ENCODE measurements around the gene DNAH17.

DNAH17 gene

DNA sequence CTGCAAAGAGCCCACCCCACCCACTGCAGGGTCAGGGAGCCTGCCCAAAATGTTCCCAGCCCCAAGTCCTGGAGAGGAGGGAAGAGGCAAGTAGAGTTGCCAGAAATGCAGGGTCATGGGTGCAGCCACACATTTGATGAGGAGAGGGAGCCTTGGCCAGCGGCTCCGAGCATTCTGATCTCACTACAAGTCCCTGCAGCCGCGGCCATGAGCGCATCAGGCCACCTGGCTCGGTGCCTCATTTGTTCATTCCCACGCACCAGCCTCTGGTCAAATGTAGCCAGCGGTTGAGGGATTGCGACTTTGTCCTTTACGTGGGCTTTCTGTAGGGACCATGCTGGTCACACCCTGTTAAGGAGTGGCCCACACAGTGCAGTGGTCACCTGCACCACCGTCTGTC is 150.1 kb downstream of the DNAH17 start:
- no peak for DNase-seq

DNA sequence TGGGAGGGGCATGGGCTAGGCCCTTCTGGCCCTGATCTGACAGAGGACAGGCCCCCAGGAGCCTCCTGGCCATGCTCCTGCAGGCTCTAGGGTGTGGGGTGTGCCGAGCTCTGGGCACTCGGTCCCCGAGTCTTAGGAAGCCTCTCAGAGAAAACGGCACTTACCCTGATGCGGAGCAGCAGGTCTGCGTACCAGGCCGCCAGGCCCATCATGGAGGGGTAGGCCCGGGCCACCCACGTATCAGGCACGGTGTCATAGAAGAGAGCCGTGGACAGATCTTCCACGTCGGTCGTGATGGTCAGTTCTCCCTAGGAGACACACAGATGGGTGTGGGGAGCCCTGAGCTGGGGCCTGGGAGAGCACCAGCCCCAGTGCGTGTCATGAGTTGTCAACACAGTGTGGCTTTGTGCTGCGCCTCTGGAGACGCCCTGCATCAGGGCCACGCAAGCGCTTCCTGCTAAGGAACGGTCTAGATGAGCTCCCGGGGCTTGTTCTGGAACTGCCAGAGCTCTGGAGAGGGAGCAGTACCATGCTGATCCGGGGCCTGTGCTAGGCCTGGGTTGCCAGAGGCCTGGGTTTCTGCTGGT is 150.8 kb downstream of the DNAH17 start:
- no peak for DNase-seq

DNA sequence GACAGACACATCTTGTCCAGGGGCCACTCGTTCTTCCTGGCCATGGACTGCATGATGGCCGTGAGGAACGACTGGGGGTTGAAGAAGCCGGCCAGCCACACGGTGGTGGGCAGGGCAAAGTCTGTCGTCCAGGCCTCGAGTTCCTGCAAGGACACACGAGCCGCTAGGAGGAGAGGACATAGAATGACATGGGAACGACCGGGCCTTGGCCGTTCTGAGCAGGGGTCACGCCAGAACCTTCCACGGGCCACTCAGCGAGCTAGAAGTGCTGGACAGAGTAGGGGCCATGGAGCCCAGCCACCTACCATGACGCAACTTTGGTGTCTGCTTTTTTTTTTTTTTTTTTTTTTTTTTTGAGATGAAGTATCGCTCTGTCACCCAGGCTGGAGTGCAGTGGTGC is 151.8 kb downstream of the DNAH17 start:
- DNase-seq, result no peak

DNA sequence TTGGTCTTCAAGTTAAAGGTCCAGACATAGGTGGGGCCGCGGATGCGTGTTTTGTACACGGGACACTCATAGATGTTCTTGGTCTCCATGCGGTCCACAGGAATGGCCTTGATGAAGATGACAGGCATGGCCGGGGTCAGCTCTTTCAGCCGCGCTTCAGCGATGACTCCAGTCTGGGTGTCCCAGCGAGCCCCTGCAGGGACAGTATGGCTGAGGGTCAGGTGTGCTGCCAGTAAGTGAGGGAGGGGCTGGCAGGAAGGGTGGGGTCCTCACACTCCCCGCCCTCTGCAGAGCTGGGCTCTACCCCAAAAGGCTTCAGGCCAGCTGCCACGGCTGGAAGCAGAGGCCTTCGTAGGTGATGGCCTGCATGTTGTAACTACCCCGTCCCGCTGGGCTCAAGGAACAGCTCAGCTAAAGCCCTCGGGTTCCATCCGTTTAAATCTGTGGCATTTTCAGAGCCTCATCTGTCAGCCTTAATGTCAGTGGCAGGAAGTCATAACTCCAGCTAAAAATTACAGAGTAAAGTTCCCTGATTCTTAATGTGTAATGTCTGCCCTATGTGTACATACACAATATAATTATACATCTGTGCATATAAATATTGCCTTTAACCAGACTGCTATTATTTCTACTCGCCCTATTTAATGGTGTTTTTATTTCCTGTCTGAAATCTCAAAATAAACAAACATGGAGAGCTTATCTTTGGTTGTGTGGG is 153.1 kb downstream of the DNAH17 start:
- no peak for DNase-seq

DNA sequence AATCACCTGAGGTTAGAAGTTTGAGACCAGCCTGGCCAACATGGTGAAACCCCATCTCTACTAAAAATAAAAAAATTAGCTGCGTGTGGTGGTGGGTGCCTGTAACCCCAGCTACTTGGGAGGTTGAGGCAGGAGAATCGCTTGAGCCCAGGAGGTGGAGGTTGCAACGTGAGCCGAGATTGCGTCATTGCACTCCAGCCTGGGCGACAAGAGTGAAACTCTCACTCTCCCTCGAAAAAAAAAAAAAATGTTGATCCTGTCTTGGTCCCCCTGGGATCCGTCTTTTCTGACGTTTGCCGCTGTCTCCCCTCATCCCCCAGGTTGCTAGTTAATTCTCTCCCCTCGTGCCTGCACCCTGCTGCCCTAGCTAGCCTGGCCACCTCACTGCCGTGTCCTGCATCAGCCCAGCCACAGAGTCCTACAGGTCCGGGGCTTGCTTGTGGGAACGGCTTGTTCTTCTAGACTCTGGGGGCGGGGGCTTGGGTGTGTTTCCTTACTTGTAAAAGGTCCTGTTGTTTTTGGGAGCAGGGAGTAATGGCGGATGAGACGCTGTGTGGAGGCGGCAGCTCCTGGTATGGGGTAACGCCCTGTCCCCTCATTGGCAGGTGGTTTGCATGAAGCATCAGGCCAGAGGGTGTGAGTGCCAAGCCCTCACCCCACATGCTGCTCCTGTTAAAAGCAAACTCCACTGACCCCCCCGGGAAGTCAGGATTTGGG is 154.2 kb downstream of the DNAH17 start:
- DNase-seq, result no peak

DNA sequence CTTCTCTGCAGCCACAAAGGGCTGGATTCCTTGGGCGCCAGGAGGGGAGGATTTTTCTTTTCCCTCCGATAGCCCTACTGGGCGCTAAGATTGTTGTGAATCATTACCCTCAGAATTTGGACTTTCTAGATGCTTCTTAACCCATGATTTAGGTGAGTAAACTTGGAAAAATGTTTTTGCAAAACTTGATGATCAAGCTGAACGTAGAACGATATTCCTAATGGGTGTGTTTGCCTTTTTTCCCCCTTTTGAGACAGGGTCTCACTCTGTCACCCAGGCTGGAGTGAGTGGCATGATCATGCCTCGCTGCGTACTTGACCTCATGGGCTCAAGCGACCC is 155.0 kb downstream of the DNAH17 start:
- no peak for DNase-seq

DNA sequence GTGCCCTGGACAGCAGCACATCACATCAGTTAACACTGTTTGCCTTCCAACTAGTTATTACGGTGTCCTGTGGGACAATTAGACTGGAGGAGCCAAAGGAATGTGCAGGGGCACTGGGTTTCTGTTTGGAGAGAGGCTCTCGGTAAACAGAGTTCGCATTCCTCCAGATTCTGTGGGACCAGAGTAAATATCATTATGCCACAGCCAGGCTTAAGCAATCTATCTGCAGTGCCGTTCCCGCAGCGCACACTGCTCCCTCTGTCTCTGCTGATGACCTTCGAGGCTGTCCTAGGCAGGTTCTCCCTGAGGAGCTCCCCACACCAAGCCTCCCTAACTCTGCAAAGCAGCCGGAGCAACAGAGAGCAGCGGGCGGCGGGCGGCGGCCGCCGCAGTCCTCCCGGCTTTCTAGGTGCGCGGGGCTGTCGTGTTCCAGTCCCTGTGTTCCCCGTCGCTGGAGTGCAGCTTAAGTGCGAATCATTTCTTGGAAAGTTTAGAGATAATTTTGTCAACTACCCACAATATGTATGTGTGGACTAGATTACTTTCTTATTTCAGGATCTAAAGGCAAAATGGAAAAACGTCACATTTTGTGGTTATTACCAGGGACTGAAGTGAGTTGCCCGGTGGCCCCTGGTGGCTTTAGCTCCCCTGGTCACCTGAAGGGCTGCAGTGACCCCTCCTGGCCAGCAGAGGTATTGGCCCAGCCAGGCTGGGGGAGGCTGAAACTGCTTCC is 155.5 kb downstream of the DNAH17 start:
- peak; percentile 66 for DNase-seq

DNA sequence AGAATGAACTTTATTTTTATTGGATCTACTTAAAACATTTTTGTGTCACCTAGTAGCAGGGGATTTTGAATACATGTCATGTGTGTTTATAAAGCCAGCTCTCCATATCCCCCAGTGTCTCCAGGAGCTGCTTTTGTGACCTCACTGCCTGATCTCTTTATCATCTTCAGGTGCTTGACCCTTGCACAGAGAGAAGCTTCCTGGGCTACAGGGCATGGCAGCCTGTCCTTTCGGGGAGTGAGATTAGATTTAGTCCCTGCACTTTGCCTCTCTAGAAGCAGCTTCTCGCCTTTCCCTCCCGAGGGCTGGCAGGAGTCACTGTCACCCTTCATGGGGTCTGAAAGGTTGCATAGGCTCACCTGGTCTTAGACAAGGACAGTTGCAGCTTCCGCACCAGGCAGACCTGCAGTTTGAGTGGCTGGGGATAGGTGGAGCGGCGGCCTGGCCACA is 156.1 kb downstream of the DNAH17 start:
- no peak for DNase-seq

DNA sequence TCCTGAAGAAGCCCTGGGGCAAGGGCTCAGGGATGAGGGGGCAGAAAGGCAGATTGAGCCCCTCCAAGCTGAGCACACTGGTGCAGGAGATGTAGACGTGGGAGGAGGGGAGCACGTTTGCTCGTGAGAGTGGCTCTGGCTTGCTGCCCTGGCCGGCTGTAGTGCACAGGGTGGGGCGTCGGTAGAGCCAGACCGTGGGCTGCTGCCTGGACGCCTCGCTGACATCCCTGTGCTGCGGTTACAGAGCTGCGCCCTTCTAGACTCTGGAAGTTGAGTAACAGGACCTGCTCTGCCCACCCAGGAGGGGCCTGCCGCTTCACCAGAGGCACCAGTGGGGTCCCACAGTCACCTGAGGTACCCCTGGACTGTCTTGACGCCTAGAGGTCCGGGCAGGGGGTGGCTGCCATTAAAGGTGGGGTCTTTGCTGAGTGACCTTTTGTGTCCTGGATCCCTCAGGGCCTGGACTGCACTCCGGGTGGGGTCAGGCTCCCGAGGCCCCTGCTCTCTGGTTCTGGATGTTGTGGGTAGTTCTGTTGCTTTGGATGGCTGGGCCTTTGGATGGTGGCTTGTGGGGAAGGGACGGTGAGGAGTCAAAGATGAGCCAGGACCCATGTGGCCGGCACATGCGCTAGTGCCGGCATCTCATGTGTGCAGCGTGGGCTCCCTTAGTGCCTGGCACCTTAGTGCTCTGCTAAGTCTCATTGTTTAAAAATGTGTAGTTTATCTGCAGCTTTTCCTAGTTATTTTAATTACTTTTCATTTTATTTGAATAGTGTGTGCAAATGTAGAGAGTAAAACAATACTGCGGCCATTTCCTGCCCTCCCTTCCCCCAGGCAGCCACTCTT is 157.0 kb downstream of the DNAH17 start:
- no peak for DNase-seq

DNA sequence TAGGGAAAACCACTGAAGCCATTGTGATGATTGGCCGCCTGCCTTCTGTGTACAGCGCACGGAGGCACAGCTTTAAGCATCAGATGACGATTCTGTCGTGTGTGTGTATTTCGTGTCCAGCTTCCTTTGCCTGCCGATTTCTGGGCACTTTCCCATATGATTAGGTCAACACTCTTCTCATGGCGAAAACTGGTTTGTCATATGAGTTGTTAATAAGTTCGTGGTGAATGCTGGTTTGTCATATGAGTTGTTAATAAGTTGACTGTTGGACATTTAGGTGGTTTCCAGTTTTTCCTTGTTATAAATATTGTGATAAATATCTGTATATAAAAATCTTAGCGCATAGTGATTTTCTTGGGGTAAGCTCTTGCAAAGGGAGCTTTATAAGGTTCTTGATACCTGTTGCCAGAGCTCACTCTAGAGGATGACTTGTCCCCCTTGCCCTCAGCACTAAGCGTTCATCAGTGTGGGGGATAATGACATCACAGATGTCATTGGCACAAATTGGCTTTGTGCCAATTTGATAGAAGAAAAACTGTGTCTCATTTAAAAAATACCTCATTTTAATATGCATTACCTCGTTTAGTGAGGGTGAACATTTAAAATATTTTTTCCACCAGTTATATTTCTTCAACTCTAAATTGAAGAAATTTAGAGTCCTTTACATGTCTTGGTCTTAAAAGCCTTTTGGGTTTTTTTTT is 158.7 kb downstream of the DNAH17 start:
- DNase-seq, result no peak

DNA sequence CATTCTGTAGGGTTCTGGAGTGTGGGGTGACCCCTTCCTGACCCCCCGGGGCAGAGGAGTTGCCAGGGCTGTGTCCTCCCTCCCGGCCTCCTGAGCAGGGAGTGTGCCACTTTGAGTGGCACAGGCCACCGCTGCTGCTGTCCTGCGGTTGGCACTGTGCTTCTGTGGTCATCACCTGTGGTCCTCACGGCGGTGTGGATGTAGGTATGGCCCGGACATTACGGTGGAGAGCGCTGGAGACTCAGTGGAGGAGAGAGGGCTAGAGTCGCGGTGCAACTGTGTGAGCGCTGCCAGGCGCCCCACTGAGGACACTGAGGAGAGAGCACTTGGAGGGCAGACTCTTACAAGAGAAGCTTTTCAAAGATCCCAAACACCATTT is 159.7 kb downstream of the DNAH17 start:
- DNase-seq, result no peak

DNA sequence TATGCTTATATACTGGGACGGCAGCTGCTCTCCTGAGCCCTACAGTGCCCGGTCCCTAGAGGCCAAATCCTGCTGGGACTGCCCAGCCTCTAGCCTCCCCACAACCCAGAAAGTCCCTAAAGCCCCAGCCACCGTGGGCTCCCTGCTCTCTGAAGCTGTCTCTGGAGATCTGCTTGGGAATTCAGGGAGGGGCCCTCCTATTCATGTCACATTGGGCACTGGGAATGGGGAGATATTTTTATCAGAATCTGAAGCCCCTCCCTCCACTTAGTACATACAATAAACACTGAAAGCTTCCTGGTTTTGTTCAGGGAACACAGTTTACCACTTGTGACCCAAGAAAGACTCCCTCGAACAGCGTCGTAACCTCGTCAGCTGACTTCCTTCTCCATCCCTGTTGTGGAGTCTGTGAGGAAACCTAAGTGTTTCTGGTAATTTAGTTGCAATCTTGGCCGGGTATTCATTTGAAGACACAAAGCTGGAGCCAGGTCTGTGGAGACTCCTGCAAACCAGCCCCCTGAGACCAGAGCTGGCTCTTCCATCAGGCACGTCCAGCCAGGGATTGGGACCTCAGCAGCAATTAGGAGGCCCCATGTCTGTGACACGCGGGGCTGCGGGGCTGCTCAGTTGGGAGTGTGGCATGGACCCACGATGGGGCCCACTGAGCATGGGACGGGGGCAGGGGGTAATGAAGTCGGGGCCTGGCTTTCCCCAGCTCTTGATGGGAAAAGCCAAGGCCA is 160.2 kb downstream of the DNAH17 start:
- DNase-seq, result no peak

DNA sequence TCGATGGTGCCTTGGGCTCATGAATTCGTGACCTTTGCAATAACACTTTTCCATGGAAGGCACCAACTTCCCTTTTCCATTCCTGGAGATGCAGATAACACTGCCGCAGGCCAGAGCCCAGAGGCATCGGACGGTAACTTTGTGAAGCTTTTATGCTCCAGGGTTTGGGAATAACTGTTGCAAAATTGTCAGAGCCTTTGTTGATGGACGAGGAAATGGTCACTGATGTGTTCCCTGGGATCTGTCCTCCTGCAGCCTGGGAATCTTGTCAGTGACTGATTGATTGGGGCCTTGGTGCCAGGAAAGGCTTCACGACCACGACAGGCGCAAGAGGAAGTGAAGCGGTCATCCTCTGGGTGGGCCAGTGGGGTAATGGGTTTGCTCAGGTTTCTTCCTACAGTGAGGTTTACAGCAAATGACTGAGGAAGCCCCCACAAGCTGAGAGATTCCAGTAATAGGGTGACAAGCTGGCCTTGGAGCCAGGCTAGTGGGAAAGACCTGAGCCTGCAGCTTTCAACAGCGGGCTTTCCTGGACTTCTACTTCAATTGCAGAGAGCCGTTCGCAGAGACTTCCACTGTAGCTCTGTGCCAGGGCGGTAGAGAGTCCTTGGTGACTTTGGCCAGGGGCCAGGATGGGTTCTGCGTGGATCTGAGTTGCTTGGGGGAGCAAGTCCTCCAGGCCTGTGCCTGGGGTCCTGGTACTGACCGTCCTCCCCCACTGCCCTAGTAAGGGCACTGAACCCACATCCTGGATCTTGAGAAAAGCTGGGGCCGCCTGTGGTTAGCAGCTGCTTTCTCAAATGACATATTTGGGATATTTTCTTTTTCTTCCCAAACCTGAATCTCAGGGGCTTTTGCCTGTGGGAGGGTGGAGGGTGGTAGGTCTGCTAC is 161.1 kb downstream of the DNAH17 start:
- peak; percentile 65 for DNase-seq

DNA sequence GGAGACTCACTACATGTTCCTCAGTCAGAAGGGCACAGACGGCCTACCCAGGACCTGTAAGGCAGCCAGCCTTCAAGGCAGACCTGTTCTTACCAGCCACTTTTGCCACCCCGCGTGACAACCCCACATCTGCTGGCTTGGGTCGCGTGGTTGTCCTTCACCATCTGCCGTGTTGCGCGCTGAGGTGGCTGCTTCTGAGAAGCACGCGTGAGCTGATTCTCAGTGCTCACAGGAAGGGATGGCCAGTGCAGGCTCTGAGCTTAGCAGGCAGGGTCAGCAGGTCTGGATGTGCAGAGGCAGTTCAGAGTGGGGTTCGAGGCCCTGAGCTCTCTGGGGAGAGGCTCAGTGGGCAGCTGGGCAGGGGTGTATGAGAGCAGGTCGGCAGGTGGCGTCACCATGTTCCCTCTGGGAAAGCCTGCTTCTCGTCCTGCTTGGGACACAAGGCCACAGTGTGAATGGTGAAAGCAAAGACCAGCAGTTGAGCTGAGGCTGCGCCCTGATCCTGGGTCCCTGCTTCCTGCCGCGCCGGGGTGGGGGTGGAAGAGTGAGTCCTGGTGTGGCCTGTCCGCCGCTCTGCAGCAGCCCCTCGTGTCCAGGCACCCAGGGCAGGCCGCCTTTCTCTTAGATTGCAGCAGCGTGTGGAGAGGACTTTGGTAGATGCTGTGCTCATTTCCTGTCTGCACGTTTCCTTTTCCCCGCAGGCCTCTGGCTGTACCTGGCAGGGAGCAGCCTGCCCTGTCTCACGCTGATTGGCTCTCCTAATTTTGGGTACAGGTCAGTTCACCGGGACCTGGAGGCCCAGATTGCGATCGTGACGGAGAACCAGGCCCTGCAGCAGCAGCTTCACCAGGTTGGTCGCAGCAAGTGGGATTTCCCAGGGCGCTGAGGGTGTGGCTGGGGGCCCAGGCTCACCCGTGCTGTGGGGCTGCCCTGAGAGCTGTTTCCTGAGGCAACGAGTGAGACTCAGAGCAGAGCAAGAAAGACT is 162.7 kb downstream of the DNAH17 start:
- no peak for DNase-seq

DNA sequence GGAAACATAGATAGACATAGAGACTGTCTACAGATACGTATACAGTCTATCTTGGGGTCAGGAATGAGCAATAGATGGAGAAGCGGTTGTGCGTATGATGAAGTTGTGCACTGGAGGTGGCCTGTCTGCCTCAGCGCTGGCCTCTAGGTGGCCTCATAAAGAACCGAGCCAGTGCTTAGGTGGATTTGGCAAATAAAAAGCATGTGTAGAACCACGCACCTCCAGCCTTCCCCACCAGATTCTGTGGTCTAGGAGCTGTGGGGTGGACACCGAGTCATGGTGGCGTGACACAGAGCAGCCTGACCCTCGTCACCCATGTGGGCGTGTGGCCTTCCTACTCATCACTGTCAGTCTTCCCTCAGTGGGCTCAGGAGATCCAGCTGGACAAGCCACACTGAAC is 164.8 kb downstream of the DNAH17 start:
- no peak for DNase-seq

DNA sequence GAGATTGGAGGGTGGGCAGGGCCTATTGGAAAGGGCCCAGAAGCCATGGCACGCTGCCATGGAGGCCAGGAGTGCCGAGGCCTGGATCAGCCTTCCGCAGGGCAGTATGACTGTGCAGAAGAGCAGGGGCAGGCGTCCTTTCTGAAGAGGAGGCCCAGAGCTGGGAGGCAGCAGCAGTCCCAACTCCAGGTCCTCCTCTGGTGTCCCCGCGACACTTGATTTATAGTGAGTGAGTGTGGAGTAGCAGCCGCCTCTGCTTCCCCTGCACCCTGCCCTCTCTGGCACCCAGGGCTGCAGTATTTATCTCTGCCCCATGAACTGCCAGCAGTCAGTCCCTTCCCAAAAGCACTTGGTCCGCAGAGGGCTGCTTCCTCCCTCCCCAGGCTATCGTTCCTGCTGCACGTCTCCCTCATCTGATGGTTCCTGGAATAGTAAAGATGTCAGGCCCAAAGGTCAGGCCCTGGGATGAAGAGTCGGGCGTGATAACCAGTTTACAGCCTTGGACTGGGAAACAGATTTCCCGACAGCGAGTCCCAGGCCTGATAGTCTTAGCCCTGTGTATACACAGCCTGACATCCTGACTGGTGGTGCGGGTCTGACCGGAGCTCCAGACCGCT is 165.8 kb downstream of the DNAH17 start:
- no peak for DNase-seq

DNA sequence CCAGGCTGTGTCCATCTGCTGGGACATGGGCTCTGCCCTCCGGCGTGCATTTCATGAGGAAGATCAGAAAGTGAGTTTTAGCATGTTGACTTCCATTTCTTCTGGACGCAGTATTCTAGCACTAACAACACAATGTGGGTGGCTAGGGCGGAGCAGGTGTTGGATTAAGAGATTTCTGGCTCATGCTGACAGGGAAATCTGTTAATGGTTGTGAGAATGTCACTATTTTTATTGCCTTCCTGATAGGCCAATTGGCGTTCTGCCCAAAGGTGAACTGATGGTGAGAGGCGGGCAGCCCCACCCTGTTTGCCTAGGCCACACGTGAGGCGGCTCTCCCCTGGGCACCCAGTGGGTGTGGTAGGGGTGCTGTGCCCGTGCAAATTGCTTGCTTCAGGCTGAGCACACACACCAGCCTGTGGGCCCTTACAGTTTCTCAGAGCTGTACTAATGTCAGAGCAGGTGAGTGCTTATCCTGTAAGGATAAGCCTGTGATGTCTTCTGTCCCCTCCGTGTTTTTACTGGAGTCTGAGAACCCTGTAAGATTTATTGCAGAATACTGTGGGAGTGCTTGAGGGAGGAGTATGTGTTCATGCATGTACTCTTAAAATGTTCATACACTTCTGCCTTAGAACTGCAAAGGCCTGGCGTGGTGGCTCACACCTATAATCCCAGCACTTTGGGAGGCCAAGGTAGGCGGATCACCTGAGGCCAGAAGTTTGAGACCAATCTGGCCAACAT is 167.8 kb downstream of the DNAH17 start:
- no peak for DNase-seq
